Uterus (tissue), 2 donors: Measurements from ENCODE around the gene DCX.

ENCODE experiments used
- CTCF ChIP-seq, 4 experiments: fragments of 200-600 bp in 2 of 4; fragments of 450-650 bp in 2 of 4; sonication (generic) in 2 of 4; IDR thresholded peaks; one replicate each; pipeline ENCODE4 v1.5.1; 2016 to 2019; ENCODE audit warnings: antibody characterized with exemption in 4 of 4, mild to moderate bottlenecking in 2 of 4, moderate library complexity in 1 of 4
- POLR2A ChIP-seq, 2 donors: fragments of 450-650 bp; IDR thresholded peaks; one replicate each; pipeline ENCODE4 v1.6.1; 2016; ENCODE audit warnings: antibody characterized with exemption in 2 of 2, mild to moderate bottlenecking in 1 of 2, moderate library complexity in 1 of 2

DNA sequence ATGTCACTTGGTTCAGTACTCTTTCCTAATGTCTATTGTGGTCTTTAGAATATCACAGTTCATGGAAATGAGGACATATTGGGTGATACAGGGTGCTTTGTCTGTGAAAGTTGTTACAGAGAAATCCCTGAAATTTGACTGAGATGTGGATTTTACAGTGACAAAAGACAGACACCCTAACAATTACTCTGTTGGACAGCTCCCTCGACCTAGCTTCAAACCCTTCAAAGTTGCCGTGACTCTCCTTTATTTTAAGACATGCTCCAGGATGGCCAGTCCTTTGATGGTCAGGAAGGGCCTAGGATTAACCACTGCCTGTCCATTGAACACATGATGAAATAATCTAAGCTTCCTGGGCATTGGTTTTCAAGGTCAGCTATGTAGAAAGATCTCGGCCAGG is 4.0 kb downstream of the DCX start:
- TF ChIP-seq CTCF (IDR thresholded peaks at IDR 0.05) (no peak), POLR2A (IDR thresholded peaks at IDR 0.05) (no peak)
